ENCODE results near the gene CYB561D1. TPM values are rescaled to one million over a fixed set of nuclear protein-coding genes. Genes with fewer than 3 reads are reported as not detected.
"Not testable (repeated sequence)": the region's sequence is repeated elsewhere in the genome, so short reads cannot be mapped to it uniquely, and the experiment has no call there.

Gene CYB561D1, protein sequence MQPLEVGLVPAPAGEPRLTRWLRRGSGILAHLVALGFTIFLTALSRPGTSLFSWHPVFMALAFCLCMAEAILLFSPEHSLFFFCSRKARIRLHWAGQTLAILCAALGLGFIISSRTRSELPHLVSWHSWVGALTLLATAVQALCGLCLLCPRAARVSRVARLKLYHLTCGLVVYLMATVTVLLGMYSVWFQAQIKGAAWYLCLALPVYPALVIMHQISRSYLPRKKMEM
- total RNA-seq, result 5.5 TPM
- long read RNA-seq, partial matches to known transcripts, result 1 of 4 reads
- long read RNA-seq, other reads (novel, unspliced or antisense), result 3 of 4 reads

DNA sequence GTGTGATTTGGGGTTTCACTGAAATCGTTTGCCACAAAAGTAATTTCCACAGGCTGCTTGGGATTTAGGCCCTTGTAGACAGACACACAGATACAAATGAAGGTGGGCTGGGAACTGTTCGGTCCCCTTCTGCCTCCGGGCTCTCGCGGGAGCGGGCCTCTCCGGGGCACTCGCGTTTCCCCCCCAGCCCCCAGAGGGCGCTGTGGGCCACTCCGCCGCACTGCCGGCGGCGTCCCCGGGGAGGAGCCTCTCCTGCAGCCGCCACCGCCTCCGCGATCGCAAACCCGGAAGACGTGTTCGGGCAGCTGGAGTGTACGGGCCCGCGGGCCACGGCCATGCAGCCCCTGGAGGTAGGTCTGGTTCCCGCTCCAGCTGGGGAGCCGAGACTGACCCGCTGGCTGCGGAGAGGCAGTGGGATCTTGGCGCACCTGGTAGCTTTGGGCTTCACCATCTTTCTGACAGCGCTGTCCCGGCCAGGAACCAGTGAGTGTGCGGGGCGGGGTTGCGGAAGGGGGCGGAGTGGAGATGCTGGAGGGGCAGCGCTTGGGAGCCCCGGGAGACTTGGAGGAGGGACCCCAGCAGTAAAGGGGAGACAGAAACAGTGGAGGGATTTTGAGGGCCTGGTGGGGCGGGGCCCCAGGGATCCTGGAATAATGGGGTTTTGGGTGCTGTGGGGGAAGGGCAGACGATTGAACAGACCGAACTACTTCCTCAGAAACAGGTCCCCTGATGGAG, at the start of gene CYB561D1:
Gene CYB561D1 (plus strand): TSS at position 290 of the 735 bp plus-strand sequence. CDS start 46 bp downstream, at position 336.
- intact Hi-C loops (cut with DNase I), result loop anchor here (1.0 kb wide), 1 partner anchor 38 kb away; no protein-coding TSS in a partner anchor
- peak; percentile 96 for DNase-seq (ENCODE audit: low spot score)

DNA sequence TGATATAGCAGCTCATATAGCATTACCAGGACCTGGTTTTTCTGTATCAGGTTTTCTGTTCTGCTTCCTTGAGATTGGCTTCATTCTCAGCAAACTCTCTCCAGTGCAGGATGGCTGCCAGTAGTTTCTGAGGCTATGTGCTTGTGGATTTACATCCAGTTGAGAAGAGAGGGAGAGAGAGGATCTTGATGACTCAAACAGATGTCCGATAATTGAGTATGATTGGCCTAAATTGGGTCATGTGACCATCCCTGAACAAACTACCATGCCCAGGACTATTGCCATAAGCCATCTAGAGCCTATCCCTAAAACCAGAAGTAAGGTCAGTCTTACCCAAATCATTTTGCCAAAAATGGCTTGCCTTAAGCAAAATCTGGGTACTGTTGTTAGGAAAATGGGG, 49.5 kb upstream of the CYB561D1 start:
- intact Hi-C loops (cut with DNase I), result no loop called here
- no peak for DNase-seq (ENCODE audit: low spot score)

DNA sequence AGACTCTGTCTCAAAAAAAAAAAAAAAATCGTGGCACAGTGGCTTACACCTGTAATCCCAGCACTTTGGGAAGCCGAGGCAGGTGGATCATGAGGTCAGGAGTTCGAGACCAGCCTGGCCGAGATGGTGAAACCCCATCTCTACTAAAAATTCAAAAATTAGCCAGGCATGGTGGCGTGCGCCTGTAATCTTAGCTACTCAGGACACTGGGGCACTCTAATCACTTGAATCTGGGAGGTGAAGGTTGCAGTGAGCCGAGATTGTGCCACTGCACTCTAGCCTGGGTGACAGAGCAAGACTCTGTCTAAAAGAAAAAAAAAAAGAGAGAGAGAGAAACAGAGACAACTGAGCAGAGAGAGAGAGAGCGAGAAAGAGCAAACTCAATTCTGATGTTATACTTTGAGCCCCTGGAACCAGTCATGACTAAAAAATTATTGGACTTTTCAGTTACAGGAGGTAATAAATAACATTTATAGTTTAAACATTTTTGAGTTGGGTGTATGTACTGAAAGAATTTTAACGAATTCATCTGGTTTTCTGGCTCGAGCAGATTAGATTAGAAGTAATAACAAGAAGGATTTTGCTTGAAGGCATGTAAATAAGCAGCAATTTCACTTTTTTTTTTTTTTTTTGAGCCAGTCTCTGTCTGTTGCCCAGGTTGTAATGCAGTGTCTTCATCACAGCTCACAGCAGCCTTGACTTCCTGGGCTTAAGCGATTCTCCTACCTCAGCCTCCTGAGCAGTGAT, 47.8 kb upstream of the CYB561D1 start:
- DNase-seq (ENCODE audit: low spot score); intact Hi-C loops (cut with DNase I): not testable (repeated sequence)

- no peak for DNase-seq (ENCODE audit: low spot score)
- intact Hi-C loops (cut with DNase I), result no loop called here
Observed at GRCh38 chr1:109447524-109447923, 46.4 kb upstream of the CYB561D1 start.

DNA sequence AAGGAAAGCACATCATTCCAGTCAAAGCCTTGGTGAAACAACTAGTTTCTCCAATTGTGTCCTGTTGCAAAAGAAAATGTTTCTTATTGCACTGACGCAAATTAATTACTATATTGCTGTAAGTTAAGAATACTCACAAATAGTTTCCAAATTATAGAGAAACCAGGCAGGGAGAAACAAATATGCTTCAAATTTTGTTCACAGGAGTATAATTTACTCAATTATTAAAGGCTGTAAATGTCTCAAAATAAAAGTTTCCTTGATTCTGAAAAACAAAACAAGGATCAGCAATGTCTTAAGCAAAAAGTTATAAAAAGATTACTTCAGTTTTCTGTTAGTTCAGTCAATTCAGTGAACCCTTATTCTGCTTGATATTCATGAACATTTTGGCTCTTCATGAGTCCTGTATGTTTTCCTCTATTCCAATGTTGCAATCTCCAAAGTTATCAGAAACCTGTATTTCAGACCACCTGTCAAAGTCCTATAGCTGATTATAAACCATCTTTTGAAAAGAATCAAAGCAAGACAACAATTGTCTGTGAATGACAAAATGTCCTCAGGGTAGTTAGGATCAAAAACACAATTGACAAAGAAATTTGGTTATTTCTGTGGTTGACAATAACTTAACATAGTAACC, 39.3 kb upstream of the CYB561D1 start:
- DNase-seq (ENCODE audit: low spot score), result no peak
- intact Hi-C loops (cut with DNase I), result no loop called here

GRCh38 chr1:109457819-109458218, 36.1 kb upstream of the CYB561D1 start:
- DNase-seq (ENCODE audit: low spot score), result no peak
- intact Hi-C loops (cut with DNase I), result no loop called here

DNA sequence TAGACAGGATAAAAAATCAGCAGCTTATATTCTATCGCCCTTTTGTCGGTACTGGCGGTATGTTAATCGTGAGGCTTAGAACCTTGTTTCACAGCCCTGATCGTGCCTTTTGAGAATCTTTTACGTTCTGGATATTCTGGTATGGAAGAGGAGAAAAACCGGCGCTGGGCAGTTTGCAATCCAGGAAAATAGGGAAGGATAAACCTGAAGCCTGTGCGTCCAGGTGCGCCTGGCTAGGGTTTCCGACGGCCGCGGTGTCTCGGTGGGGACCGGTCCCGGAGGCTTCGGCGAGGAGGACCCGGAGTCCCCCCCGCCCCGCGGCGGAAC, 27.8 kb upstream of the CYB561D1 start:
- intact Hi-C loops (cut with DNase I), result loop anchor here (5.0 kb wide), 1 partner anchor 39 kb away; the partner anchor contains the start of gene PSMA5
- DNase-seq (ENCODE audit: low spot score), result no peak

GRCh38 chr1:109466452-109467300, 27.2 kb upstream of the CYB561D1 start, which contains the start of gene SYPL2:
TSS of gene SYPL2 (plus strand) at chr1:109466546. CDS start at chr1:109466844, 298 bp downstream.
- DNase-seq (ENCODE audit: low spot score), result peak; percentile 86
- intact Hi-C loops (cut with DNase I), result loop anchor here (5.0 kb wide), 1 partner anchor 39 kb away; the partner anchor contains the start of gene PSMA5

GRCh38 chr1:109467301-109467777, 26.6 kb upstream of the CYB561D1 start:
- intact Hi-C loops (cut with DNase I), result loop anchor here (5.0 kb wide), 1 partner anchor 40 kb away; the partner anchor contains the start of gene PSMA5
- DNase-seq (ENCODE audit: low spot score), result no peak

DNA sequence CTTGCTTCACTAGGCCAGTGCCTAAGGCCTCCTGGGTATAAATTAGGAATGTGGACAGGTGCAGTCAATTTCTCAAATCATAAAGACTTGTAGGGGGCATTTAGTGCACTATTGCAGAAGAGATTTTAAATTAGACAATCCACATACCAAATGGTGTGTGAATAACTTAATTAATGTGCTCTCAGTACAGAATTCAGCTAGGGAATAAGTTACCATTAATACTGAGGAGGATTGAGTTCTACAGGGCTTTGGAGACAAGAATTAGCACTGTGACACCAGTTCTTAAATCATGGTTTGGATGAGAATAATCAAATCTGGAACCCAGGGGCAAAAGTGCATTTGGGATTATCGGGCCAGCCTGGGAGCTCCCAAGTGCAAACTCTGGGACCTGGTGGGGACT, 25.8 kb upstream of the CYB561D1 start:
- DNase-seq (ENCODE audit: low spot score), result no peak

GRCh38 chr1:109468903-109469302, 25.0 kb upstream of the CYB561D1 start:
- intact Hi-C loops (cut with DNase I), result loop anchor here (5.0 kb wide), 1 partner anchor 42 kb away; the partner anchor contains the start of gene PSMA5
- DNase-seq (ENCODE audit: low spot score), result no peak

More for the DNA sequence above, 25.8 kb upstream of the CYB561D1 start:
- intact Hi-C loops (cut with DNase I), result loop anchor here (5.0 kb wide), 1 partner anchor 41 kb away; the partner anchor contains the start of gene PSMA5

- DNase-seq (ENCODE audit: low spot score), result no peak
- intact Hi-C loops (cut with DNase I), result no loop called here
Observed at GRCh38 chr1:109470245-109470644, 23.6 kb upstream of the CYB561D1 start.

GRCh38 chr1:109472779-109473178, 21.1 kb upstream of the CYB561D1 start:
- intact Hi-C loops (cut with DNase I), result no loop called here
- no peak for DNase-seq (ENCODE audit: low spot score)

- DNase-seq (ENCODE audit: low spot score); intact Hi-C loops (cut with DNase I): not testable (repeated sequence)
Observed at GRCh38 chr1:109473284-109474057, 20.4 kb upstream of the CYB561D1 start.

GRCh38 chr1:109474697-109475096, 19.2 kb upstream of the CYB561D1 start:
- intact Hi-C loops (cut with DNase I), result no loop called here
- DNase-seq (ENCODE audit: low spot score), result no peak

- intact Hi-C loops (cut with DNase I), result no loop called here
- no peak for DNase-seq (ENCODE audit: low spot score)
Observed at GRCh38 chr1:109475261-109475660, 18.6 kb upstream of the CYB561D1 start.

- intact Hi-C loops (cut with DNase I), result no loop called here
- DNase-seq (ENCODE audit: low spot score), result no peak
Observed at GRCh38 chr1:109476825-109477224, 17.1 kb upstream of the CYB561D1 start.

- intact Hi-C loops (cut with DNase I), result no loop called here
- DNase-seq (ENCODE audit: low spot score), result no peak
Observed at GRCh38 chr1:109477821-109478220, 16.1 kb upstream of the CYB561D1 start.

Measured in cardiac septum (tissue), 1 donor.